GM21619 (cell line): ENCODE data around the gene REXO1.
"Not testable (repeated sequence)": the region's sequence is repeated elsewhere in the genome, so short reads cannot be mapped to it uniquely, and the experiment has no call there.

ENCODE experiments used
- ATAC-seq: cut with Tn5 transposase; IDR thresholded peaks from one replicate; pipeline ENCODE4 v1.9.1; 2021; ENCODE audit not compliant: unreplicated experiment

The REXO1 gene, protein sequence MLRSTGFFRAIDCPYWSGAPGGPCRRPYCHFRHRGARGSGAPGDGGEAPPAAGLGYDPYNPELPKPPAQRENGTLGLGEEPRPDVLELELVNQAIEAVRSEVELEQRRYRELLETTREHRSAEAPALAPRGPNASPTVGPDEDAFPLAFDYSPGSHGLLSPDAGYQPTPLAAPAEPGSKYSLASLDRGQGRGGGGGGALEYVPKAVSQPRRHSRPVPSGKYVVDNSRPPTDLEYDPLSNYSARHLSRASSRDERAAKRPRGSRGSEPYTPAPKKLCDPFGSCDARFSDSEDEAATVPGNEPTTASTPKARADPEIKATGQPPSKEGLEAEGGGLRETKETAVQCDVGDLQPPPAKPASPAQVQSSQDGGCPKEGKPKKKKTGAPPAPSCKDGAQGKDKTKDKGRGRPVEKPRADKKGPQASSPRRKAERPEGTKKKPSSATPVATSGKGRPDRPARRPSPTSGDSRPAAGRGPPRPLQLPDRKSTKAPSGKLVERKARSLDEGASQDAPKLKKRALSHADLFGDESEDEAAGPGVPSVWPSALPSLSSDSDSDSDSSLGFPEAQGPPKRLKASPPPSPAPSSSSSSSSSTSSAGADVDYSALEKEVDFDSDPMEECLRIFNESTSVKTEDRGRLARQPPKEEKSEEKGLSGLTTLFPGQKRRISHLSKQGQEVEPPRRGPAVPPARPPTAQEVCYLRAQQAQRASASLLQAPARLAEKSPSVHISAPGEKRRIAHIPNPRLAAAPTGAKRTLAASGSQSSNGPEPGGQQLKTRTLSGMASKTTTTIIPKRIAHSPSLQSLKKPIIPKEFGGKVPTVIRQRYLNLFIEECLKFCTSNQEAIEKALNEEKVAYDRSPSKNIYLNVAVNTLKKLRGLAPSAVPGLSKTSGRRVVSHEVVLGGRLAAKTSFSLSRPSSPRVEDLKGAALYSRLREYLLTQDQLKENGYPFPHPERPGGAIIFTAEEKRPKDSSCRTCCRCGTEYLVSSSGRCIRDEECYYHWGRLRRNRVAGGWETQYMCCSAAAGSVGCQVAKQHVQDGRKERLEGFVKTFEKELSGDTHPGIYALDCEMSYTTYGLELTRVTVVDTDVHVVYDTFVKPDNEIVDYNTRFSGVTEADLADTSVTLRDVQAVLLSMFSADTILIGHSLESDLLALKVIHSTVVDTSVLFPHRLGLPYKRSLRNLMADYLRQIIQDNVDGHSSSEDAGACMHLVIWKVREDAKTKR

DNA sequence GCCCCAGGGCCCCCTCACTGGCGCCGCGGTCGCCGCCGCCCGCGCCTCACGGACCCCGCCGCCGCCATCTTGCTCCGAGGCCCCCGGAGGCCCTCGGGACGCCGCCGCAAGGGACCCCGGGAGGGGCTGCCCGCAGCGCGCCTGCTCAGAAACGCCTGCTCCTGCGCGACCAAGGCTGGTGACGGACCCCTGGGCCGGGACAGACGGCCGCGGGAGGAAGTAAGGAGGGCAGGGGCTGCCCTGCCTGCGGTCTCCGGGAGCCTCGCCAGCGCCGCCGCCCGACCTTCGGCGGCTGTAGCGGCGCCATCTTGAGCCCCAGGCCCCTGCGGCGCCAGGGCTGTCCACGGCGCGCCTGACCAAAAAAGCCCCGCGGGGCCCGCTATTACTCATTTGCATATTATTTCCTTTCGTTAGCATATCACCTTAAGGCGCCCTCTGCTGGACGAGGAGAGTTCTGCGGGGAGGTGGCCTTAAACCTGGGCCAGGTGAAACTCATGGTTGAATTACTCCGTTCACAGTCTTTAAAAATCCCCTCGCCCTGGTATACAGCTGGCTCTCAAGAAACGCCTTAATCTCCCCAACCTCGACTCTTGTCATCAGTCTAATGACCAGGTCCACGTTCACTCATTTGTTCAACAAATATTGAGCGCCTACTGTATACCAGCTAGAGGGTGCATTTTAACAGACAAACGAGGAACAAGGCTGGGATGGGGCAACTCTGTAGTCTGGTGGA, at the start of gene REXO1:
TSS of gene REXO1 (minus strand) at position 85 of the 733 bp plus-strand sequence. CDS start 125 bp downstream, outside the sequence.
- ATAC-seq = peak; percentile 48

DNA sequence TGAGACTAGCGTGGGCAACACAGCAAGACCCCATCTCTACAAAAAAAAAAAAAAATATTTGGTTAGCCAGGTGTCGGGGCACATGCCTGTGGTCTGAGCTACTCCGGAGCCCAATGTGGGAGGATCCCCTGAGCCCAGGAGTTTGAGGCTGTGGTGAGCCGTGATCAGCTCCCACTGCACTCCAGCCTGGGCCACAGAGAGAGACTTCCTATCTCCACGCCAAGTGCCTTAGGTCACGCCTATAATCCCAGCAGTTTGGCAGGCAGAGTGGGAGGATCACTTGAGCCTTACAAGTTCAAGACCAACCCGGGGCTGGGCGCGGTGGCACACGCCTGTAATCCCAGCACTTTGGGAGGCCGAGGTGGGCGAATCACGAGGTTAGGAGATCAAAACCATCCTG, 48.2 kb upstream of the REXO1 start:
- ATAC-seq = no peak

DNA sequence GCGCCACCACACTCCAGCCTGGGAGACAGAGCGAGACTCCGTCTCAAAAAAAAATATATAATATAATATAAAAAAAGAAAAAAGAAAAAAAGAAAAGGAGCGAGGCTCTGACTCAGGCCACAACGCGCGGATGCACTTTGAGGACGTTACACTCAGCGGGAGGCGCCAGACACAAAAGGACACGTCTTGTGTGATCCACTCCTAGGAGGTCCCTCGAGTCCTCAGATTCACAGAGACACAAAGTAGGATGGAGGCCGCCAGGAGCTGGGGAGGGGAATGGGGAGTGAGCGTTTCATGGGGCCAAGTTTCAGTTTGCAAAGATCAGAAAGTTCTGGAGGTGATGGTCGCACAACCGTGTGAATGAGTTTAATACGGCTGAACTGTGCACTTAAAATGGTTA, 45.5 kb upstream of the REXO1 start:
- no peak for ATAC-seq

DNA sequence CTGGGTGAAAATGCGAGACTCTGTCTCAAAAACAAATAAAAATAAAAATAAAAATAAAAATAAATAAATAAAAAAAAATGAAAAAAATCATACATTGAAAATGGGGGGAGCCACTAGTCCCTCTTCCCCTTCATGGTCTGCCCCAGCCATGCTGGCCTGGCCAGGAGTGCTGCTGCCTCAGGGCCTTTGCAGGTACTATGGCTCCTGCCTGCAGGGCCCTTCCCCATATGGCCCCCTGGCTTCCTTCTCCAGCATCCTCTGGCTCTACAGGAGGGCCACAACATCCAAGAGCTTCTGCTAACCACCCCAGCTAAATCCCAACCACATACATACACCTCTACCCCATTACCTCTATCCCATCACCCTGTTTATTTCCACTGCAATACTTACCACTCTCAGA, 41.6 kb upstream of the REXO1 start:
- no peak for ATAC-seq

DNA sequence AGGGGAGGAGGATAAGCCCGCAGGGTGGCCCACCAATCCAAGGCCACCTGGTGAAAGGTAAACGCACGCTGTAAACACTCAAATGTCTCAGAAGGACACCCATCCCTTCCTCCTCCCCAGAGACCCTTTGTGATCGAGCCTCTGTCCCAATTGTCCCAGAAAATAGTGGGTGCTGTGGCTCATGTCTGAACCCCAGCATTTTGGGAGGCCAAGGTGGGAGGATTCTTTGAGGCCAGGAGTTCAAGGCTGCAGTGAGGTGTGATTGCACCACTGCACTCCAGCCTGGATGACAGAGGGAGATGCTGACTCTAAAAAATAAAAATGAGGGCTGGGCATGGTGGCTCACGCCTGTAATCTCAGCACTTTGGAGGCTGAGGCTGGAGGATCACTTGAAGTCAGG, 40.1 kb upstream of the REXO1 start:
- ATAC-seq = no peak

DNA sequence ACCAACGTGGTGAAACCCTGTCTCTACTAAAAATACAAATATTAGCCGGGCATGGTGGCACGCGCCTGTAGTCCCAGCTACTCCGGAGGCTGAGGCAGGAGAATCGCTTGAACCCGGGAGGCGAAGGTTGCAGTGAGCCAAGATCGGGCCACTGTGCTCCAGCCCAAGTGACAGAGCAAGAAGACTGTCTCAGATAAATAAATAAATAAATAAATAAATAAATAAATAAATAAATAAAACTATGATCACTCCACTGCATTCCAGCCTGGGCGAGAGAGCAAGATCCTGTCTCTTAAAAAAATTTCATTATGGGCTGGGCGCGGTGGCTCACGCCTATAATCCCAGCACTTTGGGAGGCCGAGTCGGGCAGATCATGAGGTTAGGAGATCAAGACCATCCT, 38.1 kb upstream of the REXO1 start:
- ATAC-seq = not testable (repeated sequence)

DNA sequence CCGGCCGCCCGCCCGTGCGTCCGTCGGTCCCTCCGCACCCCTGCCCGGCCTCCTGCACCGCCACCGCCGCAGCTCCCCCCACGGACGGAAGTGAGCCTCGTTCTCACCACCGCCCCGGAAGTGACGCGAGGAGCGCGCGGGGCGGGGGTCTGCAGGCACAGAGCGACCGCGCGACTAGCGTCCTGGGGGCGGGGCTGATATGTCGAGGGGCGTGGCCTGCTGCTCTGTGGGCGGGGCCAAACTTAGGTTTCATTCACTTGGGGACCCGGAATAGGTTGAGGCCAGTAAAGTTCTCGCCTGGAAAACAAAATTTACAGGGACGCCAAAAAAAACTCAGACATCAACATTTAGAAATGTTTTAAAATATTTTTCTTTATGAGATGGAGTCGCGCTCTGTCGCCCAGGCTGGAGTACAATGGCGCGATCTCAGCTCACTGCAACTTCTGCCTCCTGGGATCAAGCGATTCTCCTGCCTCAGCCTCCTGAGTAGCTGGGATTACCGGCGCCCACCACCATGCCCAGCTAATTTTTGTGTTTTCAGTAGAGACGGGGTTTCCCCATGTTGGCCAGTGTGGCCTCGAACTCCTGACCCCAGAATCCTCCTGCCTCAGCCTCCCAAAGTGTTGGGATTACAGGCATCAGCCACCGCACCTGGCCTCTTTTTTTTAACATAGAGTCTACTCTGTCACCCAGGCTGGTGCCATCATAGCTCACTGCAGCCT, 37.3 kb upstream of the REXO1 start, which contains the start of gene ABHD17A:
TSS of gene ABHD17A (minus strand) at position 99 of the 722 bp plus-strand sequence. CDS start 3,930 bp downstream, outside the sequence.
- peak; percentile 76 for ATAC-seq

DNA sequence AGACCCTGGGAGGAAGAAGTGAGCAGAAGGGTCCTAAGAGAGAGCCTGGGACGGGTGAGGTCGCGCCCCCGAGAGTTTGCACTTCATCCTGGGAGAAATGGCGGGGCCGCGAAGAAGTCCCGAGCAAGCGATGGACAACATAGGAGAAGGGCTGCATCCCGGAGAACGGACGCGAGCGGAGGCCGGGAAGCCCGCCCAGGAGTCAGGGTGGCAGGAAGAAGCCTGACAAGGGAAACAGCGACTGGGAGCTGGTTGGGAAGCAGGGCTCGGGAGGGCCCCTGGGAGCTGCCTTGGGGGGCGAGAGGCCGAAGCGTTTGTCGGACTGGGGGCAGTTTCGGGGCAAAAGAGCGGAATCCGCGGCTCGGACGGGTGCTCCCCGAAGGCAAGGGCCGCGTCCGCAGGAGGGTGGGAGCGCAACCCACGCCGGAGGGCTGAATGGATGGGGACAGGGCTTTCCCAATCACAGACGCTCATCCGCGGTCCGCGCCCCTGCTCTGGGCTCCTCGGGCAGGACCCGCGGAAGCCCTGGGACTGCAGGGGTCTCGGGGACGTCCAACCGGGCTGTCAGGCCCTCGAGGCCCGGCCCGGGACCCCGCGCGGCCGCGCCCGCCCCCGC, 36.5 kb upstream of the REXO1 start:
- no peak for ATAC-seq

DNA sequence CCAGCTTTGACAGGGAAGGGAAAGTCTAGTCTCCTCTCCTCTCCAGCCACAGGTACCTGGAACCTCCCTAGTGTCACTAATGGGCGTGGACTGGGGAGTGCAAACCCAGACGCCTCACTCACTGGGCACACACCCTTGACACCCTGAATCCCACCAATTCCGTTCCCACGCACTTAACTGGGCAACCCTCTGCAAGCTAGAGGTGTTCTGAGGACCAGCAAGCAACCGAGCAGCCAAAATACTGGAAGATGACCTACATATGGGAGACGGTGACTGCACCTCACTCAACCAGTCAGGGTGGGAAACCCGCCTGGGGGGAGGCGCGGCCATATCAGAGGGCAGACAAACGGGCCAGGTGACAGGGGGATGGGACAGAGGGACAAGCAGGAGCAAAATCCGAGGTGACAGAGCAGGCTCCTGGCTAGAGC, 36.0 kb upstream of the REXO1 start:
- ATAC-seq = no peak

DNA sequence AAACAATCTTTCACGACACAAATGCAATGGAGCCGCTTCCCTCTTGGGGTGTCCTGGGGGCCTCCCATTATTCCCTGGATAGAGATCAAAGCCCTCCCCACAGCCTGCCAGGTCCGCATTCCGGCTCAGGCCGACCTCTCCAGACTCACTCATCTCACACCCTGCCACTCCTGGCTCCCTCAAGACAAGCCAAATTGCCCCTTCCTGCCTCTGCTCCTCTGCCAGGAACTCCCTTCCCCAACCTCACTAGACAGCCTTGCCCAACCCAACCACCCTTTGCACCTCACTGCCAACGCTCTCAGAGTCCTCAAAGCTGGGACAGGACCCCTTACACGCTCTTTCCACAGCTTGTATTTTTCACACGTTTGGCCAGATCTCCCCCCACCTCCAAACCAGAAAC, 35.5 kb upstream of the REXO1 start:
- ATAC-seq = no peak

DNA sequence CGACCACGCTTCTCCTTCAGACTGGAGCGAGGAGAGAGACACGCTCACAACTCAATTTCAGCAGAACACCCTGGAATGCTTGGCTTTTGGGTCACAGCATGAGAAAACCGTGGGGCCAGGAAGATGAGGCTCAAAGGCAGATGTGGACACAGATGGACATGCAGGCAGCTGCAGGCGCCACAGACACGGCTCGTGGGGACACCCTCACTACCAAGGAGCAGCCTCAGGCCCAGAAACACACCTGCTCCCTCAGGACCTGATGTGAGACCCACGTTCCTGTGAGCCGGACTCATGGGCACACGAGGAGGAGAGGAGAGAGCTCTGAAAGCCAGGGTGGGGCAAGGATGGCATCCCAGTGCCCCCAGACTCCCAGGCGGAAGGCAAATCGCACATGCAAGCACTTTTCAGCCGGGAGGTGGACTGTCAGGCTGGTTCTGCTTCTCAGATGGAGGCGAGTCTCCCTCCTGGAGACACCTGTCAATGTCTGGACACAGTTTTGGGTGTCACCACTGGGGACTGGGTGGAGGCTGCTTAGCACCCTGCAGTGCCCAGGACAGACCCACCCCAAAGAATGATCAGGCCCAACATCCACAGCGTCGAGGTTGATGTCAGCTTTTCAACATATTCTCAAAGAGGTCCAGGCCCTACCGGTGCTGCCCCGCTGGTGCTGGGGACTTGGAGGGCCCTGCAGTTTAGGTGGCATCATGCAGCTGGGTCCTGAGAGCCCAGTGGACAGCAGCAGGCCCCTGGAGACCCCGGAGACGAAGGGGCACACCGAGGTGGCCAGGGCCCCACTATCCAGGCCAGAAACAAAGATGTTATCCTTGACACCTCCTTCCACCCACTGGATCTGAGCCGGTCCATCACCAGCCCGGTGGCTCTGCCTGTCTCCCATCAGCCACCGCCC, 34.8 kb upstream of the REXO1 start:
- no peak for ATAC-seq

DNA sequence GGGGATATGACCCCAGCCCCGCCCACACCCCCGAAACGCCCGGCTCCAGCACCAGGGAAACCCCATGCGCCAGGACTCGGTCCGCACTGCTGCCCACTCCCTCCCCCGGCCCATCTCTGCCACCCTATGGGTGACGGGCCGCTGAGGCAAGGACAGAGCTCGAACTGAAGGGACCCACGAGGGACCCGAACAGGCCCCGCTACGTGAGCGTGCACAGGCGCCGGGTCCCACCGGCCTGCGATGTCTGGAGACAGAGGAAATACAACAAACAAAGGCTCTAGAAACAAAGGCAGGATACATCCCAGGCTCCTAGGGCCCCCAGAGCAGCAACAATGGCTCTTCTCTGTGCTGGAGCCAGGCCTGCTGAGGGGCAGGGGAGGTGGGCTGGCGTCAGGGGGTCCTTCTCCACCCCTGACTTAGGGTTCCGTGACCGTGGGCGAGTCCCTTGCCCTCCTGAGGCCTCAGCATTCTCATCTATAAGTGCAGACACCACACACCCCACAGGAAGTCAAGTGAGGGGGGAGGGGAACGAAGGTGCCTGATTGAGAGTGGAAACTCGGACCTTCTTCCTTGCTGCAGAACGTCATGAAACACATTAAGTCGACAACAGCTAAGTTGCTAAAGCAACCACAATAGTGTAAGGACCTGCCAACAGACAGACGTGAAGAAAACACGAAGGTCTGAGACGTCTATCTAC, 34.0 kb upstream of the REXO1 start:
- ATAC-seq = no peak

DNA sequence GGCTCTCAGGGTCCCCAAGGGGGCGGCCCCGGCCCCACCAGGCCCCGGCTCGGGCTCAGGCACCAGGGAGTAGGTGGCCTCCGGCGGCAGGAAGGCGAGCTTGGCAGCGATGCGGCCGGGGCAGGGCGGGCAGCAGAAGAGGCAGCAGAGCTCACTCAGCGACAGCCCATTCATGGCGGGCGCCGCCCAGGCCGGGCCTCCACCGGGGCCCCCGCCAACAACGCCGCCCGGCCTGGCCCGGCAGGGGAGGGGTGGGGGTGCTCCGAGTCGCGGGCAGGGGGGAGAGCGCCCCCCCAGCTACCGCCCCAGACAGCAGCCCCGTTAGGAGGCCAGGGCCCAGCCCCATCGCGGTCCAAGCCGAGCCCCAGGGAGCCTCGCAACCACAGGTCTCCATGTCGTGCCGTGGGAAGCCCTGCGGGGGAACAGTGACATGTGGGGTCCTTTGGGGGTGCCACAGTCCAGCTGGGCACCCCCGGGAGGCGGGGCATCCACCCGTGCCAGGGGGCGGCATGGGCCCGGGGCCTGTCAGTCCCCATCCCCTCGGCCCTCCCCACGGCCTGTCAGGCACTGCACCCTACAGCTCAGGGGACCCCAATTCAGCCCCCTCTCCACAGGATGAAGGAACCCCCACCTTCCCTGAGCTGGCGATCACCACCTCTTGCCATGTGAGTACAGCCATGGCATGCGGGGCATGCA, 33.3 kb upstream of the REXO1 start:
- not testable (repeated sequence) for ATAC-seq

DNA sequence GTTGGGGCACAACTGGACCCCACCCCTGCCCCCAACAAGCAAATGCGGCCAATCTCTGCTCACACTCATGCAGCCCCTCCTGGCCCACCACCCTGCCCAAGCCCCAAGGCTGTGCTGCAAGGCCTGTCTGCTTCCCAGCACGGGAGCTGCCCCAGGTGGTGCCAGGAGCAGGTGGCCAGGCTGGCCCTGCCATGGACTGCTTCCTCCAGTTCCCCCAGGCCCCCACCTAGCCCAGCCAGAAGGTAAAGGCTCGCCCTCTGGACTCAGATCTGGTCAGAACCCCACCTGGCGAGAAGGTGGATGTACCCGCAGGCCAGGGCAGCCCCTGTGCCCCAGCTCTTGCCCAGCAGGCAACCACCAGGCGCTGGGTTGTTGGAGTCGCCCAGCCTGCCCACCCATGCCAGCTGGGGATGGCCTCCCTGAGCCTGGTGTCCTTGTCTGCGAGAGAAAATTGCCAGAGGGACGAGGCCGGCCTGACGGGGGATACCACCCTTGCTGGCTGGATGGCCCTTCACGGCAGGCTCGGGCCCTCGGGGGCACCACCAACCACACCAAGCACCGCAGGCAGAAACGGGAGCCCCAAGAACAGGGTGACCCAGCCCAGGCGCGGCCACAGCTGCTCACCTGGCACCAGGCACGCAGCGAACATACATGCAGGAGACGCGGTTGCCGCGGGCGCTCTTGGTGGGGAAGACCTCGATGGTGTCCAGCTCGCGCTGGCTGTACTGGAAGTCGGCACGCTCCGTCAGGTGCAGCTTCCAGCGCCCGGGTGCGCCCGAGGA, 32.5 kb upstream of the REXO1 start:
- ATAC-seq = no peak

DNA sequence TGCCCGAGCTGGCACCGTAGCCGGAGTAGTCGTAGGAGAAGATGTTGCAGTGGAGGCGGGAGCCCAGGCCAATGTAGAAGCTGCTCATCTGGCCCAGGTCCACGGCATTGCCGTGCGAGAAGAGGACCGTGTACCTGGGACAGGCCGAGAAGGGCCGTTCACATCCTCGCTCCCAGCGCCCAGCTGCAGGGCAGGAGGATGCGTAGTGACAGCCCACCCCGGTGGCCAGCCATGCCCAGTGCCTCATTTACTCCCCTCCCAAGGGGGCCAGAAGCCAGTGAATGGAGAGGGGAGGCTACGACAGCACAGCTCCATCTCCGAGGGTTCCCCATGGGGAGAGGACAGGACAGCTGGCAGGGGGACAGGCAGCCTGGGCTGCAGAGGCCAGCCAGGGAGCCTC, 31.7 kb upstream of the REXO1 start:
- ATAC-seq = not testable (repeated sequence)

DNA sequence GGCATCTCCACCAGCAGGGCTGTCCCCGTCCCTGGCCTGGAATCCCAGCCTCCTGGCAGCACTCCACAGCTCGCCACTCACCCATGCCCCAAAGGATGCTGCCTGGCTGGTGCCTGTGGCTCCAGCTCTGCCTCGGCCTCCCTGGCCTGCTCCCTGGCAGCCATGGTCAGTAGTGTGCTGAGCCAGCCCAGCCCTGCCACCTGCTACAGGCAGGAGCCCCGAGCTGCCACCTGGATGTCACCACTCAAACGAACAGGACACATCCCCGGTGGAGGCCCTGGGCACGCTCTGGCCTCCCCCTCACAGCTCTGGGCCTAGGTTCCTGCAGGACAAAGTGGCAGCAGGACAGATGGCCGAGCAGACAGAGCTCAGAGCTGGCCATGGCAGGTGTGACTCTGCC, 30.3 kb upstream of the REXO1 start:
- not testable (repeated sequence) for ATAC-seq
